ENCODE measurements around the gene PPP1R12C. TPM values are rescaled to one million over a fixed set of nuclear protein-coding genes. Genes with fewer than 3 reads are reported as not detected.

PPP1R12C gene
- total RNA-seq, 6 experiments from 2014 or later = 82.7 to 96.0 (median 91.9) TPM

- H3K27me3 Mint-ChIP-seq (ENCODE audit: insufficient read depth) = no peaks in the 10 kb centered on the region; the same call in 1 of the 2 replicates
- no peak overlapping the region for H3K4me3 Mint-ChIP-seq
- no peaks in the 10 kb centered on the region for H3K9me3 Mint-ChIP-seq
- H3K4me1 Mint-ChIP-seq (ENCODE audit: low read depth) = no peaks in the 10 kb centered on the region
- no peaks in the 10 kb centered on the region for H3K36me3 Mint-ChIP-seq (ENCODE audit: low read depth)
- no peak for DNase-seq
- no peak overlapping the region for H3K27ac Mint-ChIP-seq
- TF ChIP-seq CTCF (IDR thresholded peaks at IDR 0.05) = no peak
Measured at GRCh38 chr19:55058781-55059610, 58.4 kb downstream of the PPP1R12C start.

- H3K9me3 Mint-ChIP-seq = peaks cover 7% of the 10 kb centered on the region; the same call in 1 of the 2 replicates
Measured at GRCh38 chr19:55056827-55057226, 60.6 kb downstream of the PPP1R12C start.

GRCh38 chr19:55053735-55054134 lies 63.7 kb downstream of the PPP1R12C start:
- no peak for TF ChIP-seq CTCF (IDR thresholded peaks at IDR 0.05)
- Mint-ChIP-seq H3K27me3 (ENCODE audit: insufficient read depth) (no peaks in the 10 kb centered on the region), H3K9me3 (peaks cover 7% of the 10 kb centered on the region; the same call in 1 of the 2 replicates), H3K4me3 (no peak overlapping the region), H3K4me1 (ENCODE audit: low read depth) (no peaks in the 10 kb centered on the region), H3K36me3 (ENCODE audit: low read depth) (peaks cover 4% of the 10 kb centered on the region; the same call in 1 of the 2 replicates), H3K27ac (no peak overlapping the region)
- no peak for DNase-seq

More at GRCh38 chr19:55056827-55057226, 60.6 kb downstream of the PPP1R12C start:
- Mint-ChIP-seq H3K36me3 (ENCODE audit: low read depth) (peaks cover 4% of the 10 kb centered on the region; the same call in 1 of the 2 replicates), H3K4me1 (ENCODE audit: low read depth) (no peaks in the 10 kb centered on the region), H3K27ac (no peak overlapping the region), H3K4me3 (no peak overlapping the region), H3K27me3 (ENCODE audit: insufficient read depth) (no peaks in the 10 kb centered on the region)
- DNase-seq = no peak
- no peak for TF ChIP-seq CTCF (IDR thresholded peaks at IDR 0.05)

- H3K4me3 Mint-ChIP-seq = no peak overlapping the region
- no peak for TF ChIP-seq CTCF (IDR thresholded peaks at IDR 0.05)
- no peaks in the 10 kb centered on the region for H3K4me1 Mint-ChIP-seq (ENCODE audit: low read depth)
- H3K9me3 Mint-ChIP-seq = peaks cover 7% of the 10 kb centered on the region; the same call in 1 of the 2 replicates
- peaks cover 4% of the 10 kb centered on the region; the same call in 1 of the 2 replicates for H3K36me3 Mint-ChIP-seq (ENCODE audit: low read depth)
- no peaks in the 10 kb centered on the region for H3K27me3 Mint-ChIP-seq (ENCODE audit: insufficient read depth)
- DNase-seq = no peak
- no peak overlapping the region for H3K27ac Mint-ChIP-seq
Measured at GRCh38 chr19:55050749-55051532, 66.5 kb downstream of the PPP1R12C start.

- TF ChIP-seq CTCF (IDR thresholded peaks at IDR 0.05) = no peak
- no peak for DNase-seq
- no peaks in the 10 kb centered on the region for H3K27me3 Mint-ChIP-seq (ENCODE audit: insufficient read depth)
- no peak overlapping the region for H3K27ac Mint-ChIP-seq
- H3K4me3 Mint-ChIP-seq = no peak overlapping the region
- no peaks in the 10 kb centered on the region for H3K4me1 Mint-ChIP-seq (ENCODE audit: low read depth)
- peaks cover 9% of the 10 kb centered on the region for H3K36me3 Mint-ChIP-seq (ENCODE audit: low read depth)
- H3K9me3 Mint-ChIP-seq = peaks cover 7% of the 10 kb centered on the region; the same call in 1 of the 2 replicates
Measured at GRCh38 chr19:55048446-55048845, 69.0 kb downstream of the PPP1R12C start.
